Activated T-cell treated with anti-CD3 and anti-CD28 coated beads for 24 hours (primary cell): ENCODE data around the gene ARAP3.

Experiments
- DNase-seq: peaks from one replicate; pipeline ENCODE4 v3.0.0-alpha.2; 2020; ENCODE audit warnings: low read depth

The ARAP3 gene

GRCh38 chr5:141641634-141642267, 40.3 kb downstream of the ARAP3 start:
- DNase-seq: peak; percentile 22

GRCh38 chr5:141640698-141641097, 41.3 kb downstream of the ARAP3 start:
- DNase-seq: no peak

GRCh38 chr5:141640051-141640415, 42.0 kb downstream of the ARAP3 start:
- DNase-seq: no peak

- DNase-seq: no peak
Observed at GRCh38 chr5:141639357-141640050, 42.5 kb downstream of the ARAP3 start.

DNA sequence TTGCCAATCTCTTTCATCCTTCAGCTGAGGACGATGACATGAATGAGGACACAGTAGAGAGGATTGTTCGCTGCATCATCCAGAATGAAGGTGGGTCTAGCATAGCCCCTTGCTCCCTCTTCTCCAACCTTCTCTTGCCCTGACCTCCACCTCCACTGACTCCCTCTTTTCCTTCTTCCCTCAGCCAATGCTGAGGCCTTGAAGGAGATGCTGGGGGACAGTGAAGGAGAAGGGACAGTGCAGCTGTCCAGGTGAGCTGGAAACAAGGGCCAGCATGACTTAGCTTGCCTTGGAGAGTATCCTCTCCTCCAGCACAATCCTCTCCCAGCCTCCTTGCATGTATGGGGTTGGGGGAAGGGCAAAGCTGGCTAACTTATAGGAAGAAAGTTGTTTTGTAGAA, 43.3 kb downstream of the ARAP3 start:
- DNase-seq: no peak

- DNase-seq: peak; percentile 41
Observed at GRCh38 chr5:141637767-141638419, 44.1 kb downstream of the ARAP3 start.

GRCh38 chr5:141637123-141637766, 44.8 kb downstream of the ARAP3 start:
- DNase-seq: peak; percentile 51

- DNase-seq: peak; percentile 91
Observed at GRCh38 chr5:141636413-141637122, 45.5 kb downstream of the ARAP3 start, which contains the start of the genes HDAC3 and RELL2. HDAC3 (minus strand) TSS chr5:141636849; CDS start chr5:141636790, 59 bp downstream. RELL2 (plus strand) TSS chr5:141636997; CDS start chr5:141638226, 1,229 bp downstream.

DNA sequence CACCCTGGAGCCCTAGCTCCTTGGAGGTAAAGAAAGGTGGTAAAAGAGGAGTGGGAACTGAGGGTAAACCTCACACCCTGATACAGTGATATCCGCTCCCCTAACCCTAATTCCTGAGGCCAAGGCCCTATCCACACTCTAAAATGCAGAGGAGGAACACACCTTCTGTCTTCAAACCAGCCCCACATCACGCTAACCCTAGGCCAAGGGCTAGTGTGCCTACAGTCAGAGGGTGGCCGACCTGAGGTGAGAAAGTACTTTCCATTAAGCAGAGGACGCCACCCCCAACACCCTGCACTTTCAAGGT, 46.0 kb downstream of the ARAP3 start:
- no peak for DNase-seq

DNA sequence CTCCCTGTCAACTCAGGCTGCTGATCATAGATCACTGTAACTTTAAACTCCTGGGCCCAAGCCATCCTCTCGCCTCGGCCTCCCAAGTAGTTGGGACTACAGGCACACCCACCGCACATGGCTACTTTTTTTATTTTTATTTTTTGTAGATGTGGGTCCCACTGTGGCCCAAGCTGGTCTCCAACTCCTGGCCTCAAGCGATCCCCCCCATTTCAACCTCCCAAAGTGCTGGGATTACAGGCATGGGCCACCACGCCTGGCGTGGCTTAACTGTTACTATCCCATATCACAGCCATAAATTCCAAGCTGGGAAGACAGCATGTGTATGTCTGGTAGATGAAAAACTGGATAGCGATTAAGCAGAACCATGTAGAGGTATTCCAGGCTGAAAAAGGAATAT, 46.4 kb downstream of the ARAP3 start:
- DNase-seq: no peak

DNA sequence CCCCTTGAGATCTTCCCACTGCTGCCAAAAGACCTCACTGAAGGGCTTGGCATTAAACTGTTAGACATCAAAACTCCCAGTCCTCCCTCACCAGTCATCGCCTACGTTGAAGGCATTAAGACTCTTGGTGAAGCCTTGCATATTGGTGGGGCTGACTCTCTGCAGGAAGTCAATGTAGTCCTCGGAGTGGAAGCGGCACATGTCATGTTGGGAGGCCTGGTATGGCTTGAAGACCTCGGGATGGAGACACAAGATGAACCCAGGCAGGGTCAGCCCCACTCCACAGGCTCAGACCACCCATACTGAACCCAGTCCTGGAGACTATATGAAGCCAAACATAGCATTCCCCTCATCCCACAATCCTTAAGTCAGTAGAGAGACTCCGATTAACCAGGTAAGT, 47.3 kb downstream of the ARAP3 start:
- DNase-seq: no peak

GRCh38 chr5:141633871-141634561, 48.0 kb downstream of the ARAP3 start:
- DNase-seq: no peak

DNA sequence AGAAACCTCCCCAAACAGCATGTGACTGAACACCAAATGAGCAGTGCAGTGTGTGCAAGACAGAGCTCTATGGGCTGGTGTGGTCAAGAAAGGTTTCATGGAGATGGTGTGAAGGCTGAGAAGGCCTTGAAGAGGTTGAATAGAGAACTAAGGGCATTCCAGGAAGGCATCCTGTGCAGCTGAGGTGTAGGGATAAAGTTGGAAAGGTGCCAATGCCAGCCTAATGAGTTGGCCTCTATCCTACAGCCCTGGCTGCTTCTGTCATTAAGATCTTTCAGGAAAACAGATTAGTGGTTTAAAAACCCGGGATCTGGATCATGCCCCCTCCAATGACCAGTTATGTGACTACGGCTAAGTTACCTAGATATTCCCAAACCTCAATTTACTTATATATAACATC, 49.4 kb downstream of the ARAP3 start:
- no peak for DNase-seq

- no peak for DNase-seq
Observed at GRCh38 chr5:141630570-141631140, 51.4 kb downstream of the ARAP3 start.

- no peak for DNase-seq
Observed at GRCh38 chr5:141628175-141628788, 53.7 kb downstream of the ARAP3 start.

GRCh38 chr5:141623611-141624010, 58.4 kb downstream of the ARAP3 start:
- no peak for DNase-seq

GRCh38 chr5:141623186-141623585, 58.8 kb downstream of the ARAP3 start:
- DNase-seq: no peak

DNA sequence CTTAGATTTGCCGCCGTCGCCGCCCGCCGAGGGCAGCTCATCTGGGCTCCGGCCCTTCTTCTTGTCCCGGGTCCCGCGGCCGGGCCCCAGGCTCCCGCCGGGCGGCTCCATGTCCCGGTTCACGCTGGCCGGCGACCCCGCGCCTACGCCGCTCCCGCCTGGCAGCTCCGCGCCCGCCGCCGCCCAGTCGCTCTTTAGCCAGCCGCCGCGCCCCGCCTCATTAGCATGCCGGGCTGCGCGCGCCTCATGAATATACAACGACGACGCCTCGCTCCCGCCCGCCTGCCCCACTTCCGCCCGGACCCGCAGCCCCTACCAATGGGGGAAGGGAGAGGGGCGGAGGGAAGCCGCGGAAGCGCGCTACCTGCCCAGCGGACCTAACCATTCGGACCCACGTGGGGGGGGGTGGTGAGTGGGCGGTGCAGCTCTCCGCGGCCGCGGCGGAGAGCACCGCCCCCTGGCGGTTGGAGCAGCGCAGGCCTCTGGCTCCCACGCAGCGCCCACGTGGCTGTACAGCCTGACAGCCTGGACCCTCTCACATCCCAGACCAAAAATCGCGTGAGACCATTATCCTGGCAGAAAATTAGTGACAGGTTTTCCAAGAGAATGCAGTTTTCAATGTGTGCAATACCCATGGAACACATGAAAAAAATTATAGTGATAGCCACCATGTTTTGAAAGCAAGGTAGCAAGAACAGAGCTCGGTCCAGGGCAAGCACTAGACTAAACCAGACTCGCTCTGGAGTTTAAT, 63.1 kb downstream of the ARAP3 start, which contains the start of gene DIAPH1:
DIAPH1 (minus strand) TSS at position 197 of the 751 bp plus-strand sequence; CDS start at position 111, 86 bp downstream.
- peak; percentile 98 for DNase-seq

DNA sequence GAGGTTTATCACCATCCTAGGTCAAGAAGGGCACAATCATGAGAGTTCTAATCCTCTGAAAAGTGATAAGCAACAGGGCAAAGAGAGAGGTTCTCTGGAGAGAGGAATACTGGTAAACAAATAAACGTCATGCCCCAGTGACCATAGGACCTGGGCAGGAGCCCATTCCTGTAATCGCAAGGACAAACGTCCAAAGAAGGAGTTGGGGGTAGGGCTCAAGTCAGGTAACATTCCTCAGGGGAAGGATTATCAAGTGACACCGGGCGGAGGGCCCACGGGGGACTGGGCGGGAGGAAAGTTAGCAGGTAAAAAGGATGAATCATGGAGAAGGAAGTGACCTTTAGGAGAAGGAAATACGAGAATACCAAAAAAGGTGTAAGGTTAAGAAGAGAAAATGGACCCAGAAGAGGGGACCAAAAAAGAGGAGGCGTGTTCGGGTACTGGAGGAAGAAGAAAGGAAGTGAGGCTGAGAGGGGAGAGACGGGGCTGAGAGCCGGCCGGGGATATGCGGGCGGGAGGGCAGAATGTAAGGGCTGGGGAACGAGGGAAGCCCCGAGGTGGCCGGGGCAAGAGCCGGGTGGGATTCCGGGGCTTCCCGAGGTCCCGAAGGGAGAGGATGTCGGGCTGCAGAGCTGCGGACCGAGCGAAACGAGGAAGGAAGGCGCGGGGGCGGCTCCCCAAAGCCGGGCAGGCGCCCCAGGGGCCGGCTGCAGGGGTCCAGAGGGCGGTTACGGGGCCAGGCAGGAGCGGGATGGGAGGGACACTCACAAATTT, 63.8 kb downstream of the ARAP3 start:
- peak; percentile 47 for DNase-seq
